HPDE6-E6E7 (cell line): ENCODE results near the gene MFAP1.

Experiments
- DNase-seq: peaks from one replicate; pipeline ENCODE4 v3.0.0; 2011; ENCODE audit warnings: missing footprints; ENCODE audit errors: extremely low spot score

MFAP1 gene

DNA sequence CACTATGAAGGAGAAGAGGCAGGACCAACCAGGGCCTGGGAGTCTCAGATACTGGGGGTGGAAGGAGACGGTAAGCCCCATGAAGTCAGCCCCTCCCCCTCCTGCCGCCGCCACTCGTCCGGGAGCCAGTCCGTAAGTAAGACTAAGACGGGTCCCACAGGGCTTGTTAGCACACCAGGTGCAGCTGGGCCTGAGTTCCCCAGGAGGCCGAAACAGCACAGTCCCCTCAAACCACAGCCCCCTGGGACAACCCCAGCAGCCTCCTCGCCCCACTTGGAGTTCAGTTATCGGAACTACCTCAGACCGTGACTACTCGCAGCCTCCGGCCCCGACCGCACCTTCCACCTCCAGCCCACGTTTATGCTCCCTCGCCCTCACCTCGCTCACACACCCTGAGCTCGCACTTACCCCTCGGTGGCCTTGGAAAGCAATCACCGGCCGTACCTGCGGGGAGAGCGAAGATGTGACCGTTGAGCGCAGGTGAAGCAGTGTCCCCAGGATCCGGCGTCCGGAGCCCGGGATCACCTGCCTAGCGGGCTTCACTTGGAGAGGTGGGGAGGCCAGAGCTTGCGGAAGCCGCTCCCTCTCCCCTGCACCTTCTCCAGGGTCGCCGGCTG is 48.3 kb downstream of the MFAP1 start:
- DNase-seq: no peak

DNA sequence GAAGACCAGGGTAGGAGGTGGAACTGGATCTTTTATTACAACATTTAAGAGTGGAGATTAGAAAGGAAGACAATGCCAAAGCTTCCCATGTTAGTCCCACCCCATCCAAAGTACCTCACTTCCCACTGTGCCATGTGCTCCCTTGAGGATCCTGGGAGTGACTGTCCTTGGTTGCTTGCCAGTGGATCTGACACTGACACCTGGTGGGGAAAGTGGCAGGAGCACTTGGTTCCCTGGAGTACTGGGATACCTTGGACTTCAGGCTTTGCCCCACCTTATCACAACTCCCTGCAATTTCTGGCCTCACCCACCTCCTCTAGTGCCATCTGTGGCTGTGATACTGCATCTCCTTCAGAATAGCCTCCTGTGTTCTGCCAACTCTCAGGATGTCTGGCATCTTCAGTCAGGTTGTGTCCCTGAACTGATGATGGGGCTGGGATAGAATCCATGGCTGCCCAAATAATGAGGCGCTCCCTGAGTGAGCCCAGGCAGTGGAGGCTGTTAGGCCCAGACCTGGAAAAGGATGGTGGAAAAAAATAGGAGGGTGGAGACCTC is 49.0 kb downstream of the MFAP1 start:
- DNase-seq: peak; percentile 78

DNA sequence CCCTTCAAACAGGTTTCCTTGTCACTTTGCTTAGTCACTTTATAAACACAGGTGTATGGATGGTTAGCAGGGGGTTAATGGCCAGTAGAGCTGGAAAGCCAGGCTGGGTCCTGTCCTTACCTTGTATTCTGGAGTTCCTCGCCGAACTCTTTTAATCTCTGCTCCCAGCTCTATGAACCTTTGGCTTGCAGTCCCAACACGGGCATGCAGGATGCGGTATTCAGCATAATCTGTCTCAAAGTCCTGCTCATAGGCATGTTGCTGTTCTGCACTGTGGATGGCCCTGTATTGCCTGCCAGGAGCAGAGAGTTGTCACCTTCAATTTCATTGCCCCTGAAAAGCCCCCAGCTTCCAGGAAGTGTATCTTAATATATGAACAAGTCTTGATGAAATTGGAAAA is 50.4 kb downstream of the MFAP1 start:
- no peak for DNase-seq

DNA sequence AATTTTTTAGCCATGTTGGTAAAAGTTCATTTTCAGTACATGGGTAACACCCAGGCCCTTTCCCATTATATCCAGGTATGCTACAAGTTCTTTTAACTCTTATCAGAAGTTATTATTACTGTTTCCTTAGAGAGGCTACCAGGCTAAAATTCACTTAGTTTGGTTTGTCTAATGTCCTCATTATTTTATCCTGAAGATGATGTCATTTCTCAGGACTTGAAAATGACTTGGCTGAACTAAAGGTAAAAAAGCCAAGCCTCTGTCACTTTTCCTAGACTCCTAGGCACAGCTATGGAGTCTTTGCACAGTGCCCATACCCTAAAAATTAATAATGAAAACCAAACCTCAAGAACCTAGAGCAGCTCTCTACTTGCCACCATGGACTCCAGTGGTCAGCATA is 51.9 kb downstream of the MFAP1 start:
- DNase-seq: no peak

DNA sequence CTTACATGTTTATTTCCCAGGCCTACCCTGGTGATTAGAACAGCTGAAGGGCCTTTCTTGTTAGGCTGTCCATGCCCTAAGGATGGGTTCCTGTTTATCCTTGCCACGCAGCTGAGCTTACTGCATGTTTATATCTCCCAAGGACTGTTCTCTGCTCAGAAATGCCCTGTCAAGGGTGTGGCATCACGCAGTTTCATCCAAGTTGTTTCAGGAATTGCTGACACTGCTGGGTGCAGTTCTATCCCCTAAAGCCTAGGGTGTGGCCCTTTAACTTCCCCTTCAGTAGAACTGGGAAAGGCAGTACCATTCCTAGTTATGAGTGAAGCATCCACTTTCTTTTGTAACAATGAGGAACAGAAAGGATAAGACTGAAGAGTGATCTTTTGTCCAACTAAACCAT is 52.7 kb downstream of the MFAP1 start:
- DNase-seq: no peak

DNA sequence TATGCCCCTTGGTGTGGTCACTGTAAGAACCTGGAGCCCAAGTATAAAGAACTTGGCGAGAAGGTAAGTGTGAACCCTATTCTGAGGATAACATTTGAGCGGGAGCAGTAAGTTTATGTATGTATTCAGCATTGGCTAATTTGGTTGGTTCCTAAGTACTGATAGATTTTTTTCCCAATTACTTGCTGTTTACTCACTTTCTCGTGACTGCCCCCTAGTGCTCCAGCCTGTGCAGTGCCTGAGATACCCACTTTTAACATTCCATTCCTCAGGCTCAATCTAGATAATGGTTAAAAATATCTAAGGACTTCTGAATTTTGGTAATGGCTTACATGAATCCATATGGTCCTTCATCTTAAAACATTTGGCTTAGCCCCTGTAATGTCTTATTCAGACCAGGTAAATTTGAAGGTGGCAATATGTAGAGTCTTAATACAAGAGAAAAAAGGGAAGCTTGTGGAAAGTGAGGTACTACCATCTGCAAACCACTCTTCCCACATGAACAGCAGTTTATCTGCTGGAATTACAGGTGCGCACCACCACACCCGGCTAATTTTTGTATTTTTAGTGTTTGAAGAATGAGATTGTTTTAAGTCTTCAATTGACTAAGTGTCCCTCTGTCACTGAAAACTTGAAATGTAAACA is 54.8 kb downstream of the MFAP1 start:
- no peak for DNase-seq

DNA sequence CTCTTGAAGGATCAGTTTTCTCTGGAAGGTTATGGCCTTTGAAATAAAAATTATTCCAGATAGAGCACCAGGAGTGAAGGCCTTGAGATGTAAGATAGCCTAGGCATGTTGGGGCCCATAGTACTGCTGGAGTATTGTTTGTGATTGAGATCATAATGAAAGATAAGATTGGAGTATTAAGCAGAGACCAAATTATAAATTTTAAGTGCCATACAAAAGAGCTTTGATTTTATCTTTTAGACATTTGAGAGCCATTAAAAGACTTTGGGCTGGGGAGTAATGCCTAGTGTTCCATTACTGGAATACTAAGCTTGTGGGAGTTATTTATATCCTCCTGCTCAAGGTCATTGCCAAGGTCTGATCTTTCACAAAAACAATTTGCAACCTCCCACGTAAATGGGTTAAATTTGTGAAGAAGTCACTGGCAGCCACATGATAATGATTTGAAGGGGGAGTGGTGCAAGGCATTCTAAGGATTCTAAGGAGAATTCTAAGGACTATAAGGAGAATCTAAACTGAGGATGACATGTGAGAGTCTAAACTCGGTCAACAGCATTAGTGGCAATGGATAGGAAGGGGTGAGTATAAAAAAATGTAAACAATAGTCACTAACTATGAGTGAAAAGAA is 60.6 kb downstream of the MFAP1 start:
- DNase-seq: no peak

DNA sequence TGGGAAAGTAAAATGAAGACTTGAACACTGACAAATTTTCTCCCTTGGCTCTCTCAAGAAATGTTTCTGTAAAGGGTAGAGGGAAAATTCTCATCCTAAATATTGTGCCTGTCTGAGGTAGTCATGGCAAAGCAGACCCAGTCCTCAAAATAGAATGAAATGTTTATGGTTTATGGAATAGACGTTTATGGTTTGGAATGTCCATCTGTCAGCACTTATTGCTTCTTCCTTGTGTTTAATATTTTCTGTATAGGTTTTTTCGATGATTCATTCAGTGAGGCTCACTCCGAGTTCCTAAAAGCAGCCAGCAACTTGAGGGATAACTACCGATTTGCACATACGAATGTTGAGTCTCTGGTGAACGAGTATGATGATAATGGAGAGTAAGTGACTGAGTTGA is 61.7 kb downstream of the MFAP1 start:
- DNase-seq: no peak
